Measurements from ENCODE around the gene PRPF6. TPM values are rescaled to one million over a fixed set of nuclear protein-coding genes. Genes with fewer than 3 reads are reported as not detected.

PRPF6 gene
- total and polyA plus RNA-seq, 2 of the 13 experiments (the other 11 are each of a cell fraction or from before 2014, with no cell fraction given) = 63.7 to 101 TPM

DNA sequence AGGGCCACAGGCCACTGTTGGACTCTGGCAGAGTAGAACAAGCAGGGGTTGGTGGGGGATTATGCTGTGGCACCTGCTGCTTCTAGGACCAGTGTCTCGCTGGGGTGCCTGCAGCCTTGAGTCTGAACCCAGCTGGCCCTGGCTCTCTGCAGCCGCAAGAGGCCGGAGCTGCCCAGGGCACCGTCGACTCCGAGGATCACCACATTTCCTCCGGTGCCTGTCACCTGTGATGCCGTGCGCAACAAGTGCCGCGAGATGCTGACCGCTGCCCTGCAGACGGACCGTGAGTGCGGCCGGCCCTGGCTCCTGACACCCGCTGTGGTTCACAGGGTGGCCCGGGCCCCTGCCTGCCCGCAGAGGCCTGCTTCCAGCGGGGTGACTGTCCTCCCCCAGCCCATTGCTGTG is 88.3 kb downstream of the PRPF6 start (continued):
- TF ChIP-seq SMAD1 (CRISPR knock-in tag; IDR thresholded peaks at IDR 0.05; ENCODE audit: borderline replicate concordance, low read depth) = no peak
- TF ChIP-seq FOXM1 (CRISPR knock-in tag; IDR thresholded peaks at IDR 0.05) = 0 out of 2 replicates have a peak, but pooled peaks have one; percentile 29
- TF ChIP-seq, protein P1, sequence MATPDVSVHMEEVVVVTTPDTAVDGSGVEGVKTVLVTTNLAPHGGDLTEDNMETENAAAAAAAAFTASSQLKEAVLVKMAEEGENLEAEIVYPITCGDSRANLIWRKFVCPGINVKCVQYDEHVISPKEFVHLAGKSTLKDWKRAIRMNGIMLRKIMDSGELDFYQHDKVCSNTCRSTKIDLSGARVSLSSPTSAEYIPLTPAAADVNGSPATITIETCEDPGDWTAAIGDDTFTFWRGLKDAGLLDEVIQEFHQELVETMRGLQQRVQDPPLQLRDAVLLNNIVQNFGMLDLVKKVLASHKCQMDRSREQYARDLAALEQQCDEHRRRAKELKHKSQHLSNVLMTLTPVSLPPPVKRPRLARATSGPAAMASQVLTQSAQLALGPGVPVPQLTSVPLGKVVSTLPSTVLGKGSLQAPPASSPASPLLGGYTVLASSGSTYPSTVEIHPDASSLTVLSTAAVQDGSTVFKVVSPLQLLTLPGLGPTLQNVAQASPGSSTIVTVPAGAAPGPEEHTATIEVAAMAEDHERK (CRISPR knock-in tag; IDR thresholded peaks at IDR 0.05; ENCODE audit: low read depth) = no peak
- no peak for TF ChIP-seq ZFY (CRISPR knock-in tag; IDR thresholded peaks at IDR 0.05)
- 0 out of 2 replicates have a peak, but pooled peaks have one; percentile 2 for TF ChIP-seq ZNF263 (CRISPR knock-in tag; IDR thresholded peaks at IDR 0.05)
- no peak for TF ChIP-seq GATA4 (IDR thresholded peaks at IDR 0.05; ENCODE audit: borderline replicate concordance, low read depth)
- TF ChIP-seq CBX2 (IDR thresholded peaks at IDR 0.05; ENCODE audit: low read depth, low read length) = no peak
- TF ChIP-seq CBX2 (CRISPR knock-in tag; IDR thresholded peaks at IDR 0.05; ENCODE audit: low read depth) = no peak
- TF ChIP-seq, protein P2, sequence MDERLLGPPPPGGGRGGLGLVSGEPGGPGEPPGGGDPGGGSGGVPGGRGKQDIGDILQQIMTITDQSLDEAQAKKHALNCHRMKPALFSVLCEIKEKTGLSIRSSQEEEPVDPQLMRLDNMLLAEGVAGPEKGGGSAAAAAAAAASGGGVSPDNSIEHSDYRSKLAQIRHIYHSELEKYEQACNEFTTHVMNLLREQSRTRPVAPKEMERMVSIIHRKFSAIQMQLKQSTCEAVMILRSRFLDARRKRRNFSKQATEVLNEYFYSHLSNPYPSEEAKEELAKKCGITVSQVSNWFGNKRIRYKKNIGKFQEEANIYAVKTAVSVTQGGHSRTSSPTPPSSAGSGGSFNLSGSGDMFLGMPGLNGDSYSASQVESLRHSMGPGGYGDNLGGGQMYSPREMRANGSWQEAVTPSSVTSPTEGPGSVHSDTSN (CRISPR knock-in tag; IDR thresholded peaks at IDR 0.05) = peak; percentile 19; the same call in 1 of the 2 replicates
- TF ChIP-seq SALL2 (CRISPR knock-in tag; IDR thresholded peaks at IDR 0.05) = no peak

DNA sequence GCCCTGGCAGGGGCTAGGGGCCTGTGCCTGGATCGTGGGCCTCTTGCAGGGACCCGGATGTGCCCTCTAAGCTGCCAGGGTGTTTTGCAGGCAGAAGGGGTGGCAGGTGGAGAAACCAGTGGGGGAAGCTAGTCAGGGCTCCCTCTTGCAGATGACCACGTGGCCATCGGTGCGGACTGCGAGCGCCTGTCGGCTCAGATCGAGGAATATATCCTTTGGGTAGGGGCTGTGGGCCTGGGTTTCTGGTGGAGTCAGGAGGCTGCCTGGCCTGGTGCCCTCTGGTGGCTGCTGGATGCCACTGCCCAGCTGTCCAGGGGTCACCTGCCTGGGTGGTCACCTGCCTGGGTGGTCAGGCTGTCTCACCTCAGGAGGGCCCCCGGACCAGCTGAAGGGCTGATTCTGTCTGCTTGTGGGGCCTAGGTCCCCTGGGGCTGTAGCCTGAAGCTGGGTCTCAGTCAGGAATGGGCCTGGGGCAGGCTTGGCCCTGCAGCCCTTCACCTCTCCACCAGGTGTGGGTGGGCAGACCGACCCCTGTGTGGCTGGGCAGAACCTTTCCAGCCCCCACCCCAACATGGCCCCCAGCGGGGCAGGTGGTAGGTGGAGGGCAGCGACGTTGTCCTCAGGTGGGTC is 88.8 kb downstream of the PRPF6 start:
- intact Hi-C loops (cut with micrococcal nuclease; ENCODE audit: unreplicated experiment) (loop anchor here (2.0 kb wide), 1 partner anchor 15 kb away; no protein-coding TSS in a partner anchor), in situ Hi-C loops (cut with HindIII; ENCODE audit: extremely low pct_ligation_motif_present, low pct_unique_long_range_greater_than_20kb) (no loop called here)
- POLR2A ChIA-PET = interaction anchor here (0.7 to 1.9 kb wide), 3 partner anchors 10 to 89 kb away, joined by 3 to 8 read pairs (median 3); partner anchors contain the start of genes OPRL1 and PRPF6
- peak; percentile 62 for DNase-seq (ENCODE audit: low spot score)
- CTCF ChIA-PET (ENCODE audit: low intra/inter-chr PET ratio, low total read pairs) = interaction anchor here (1.1 to 1.6 kb wide), 5 partner anchors 15 to 532 kb away, joined by 3 to 13 read pairs (median 4); partner anchors contain the start of gene PTK6
- no TSS peak for BruUV-seq (replicated peaks)
- WGBS (ENCODE audit: low lambda C conversion rate) = 31% methylated on average over 6 of the region's 14 CpGs
- H3K27me3 ChIP-seq (ENCODE audit: control insufficient read depth in 1 of 2, insufficient read depth in 2 of 2, low read length in 2 of 2) = peaks cover 3 to 11% of the 10 kb centered on the region in 2 experiments; a peak in 2 of 5 replicates
- no peak overlapping the region for H2AFZ ChIP-seq (ENCODE audit: low read length)
- no peaks in the 10 kb centered on the region for H3K36me3 ChIP-seq (replicated peaks in 1 of 2; ENCODE audit: control insufficient read depth in 1 of 2, insufficient read depth in 2 of 2, low read length in 2 of 2)
- no peak overlapping the region for H3K27ac ChIP-seq (ENCODE audit: extremely low read length, insufficient read depth, low read length)
- peak overlapping the region; percentile 48 for H3K4me2 ChIP-seq (ENCODE audit: low read depth, low read length)
- peak; percentile 90 for FAIRE-seq
- H3K4me1 ChIP-seq (ENCODE audit: insufficient read depth, low read length) = peaks cover 37% of the 10 kb centered on the region
- ATAC-seq = peak; percentile 67
- H3K9ac ChIP-seq (ENCODE audit: insufficient read depth, low read depth, low read length) = no peak overlapping the region
- H4K20me1 ChIP-seq (ENCODE audit: insufficient read depth, low read length) = no peaks in the 10 kb centered on the region
- no peaks in the 10 kb centered on the region for H3K79me2 ChIP-seq (ENCODE audit: insufficient read depth, low read length)
- no peaks in the 10 kb centered on the region for H3K9me3 ChIP-seq (ENCODE audit: low read length)
- H3K4me3 ChIP-seq (replicated peaks in 1 of 3; ENCODE audit: insufficient read depth in 1 of 3, low read depth in 2 of 3, low read length in 3 of 3) = peak overlapping the region in 1 of 3 experiments; percentile 11; a peak in 1 of 6 replicates
- TF ChIP-seq ESRRA (CRISPR knock-in tag; IDR thresholded peaks at IDR 0.05; ENCODE audit: low read depth) (peak; percentile 41; the same call in 1 of the 2 replicates), SP2 (CRISPR knock-in tag; IDR thresholded peaks at IDR 0.05) (no peak; the same call in 1 of the 2 replicates), GABPB1 (CRISPR knock-in tag; IDR thresholded peaks at IDR 0.05) (0 out of 2 replicates have a peak, but pooled peaks have one; percentile 34), ZNF317 (CRISPR knock-in tag; IDR thresholded peaks at IDR 0.05) (peak; percentile 65; the same call in 1 of the 2 replicates), NR2F2 (IDR thresholded peaks at IDR 0.05; ENCODE audit: borderline replicate concordance, low read depth) (peak; percentile 17; the same call in 1 of the 2 replicates)
- TF ChIP-seq, protein P3, sequence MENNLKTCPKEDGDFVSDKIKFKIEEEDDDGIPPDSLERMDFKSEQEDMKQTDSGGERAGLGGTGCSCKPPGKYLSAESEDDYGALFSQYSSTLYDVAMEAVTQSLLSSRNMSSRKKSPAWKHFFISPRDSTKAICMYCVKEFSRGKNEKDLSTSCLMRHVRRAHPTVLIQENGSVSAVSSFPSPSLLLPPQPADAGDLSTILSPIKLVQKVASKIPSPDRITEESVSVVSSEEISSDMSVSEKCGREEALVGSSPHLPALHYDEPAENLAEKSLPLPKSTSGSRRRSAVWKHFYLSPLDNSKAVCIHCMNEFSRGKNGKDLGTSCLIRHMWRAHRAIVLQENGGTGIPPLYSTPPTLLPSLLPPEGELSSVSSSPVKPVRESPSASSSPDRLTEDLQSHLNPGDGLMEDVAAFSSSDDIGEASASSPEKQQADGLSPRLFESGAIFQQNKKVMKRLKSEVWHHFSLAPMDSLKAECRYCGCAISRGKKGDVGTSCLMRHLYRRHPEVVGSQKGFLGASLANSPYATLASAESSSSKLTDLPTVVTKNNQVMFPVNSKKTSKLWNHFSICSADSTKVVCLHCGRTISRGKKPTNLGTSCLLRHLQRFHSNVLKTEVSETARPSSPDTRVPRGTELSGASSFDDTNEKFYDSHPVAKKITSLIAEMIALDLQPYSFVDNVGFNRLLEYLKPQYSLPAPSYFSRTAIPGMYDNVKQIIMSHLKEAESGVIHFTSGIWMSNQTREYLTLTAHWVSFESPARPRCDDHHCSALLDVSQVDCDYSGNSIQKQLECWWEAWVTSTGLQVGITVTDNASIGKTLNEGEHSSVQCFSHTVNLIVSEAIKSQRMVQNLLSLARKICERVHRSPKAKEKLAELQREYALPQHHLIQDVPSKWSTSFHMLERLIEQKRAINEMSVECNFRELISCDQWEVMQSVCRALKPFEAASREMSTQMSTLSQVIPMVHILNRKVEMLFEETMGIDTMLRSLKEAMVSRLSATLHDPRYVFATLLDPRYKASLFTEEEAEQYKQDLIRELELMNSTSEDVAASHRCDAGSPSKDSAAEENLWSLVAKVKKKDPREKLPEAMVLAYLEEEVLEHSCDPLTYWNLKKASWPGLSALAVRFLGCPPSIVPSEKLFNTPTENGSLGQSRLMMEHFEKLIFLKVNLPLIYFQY (CRISPR knock-in tag; IDR thresholded peaks at IDR 0.05; ENCODE audit: borderline replicate concordance) = peak; percentile 59

All from HepG2 (cell line).